NCI-H82 treated with DMSO at 0.1 percent for 48 hours (cell line): Measurements from ENCODE around the gene SPZ1.
"Not testable (repeated sequence)": the region's sequence is repeated elsewhere in the genome, so short reads cannot be mapped to it uniquely, and the experiment has no call there.

ENCODE experiments used
- DNase-seq: peaks from one replicate; lab custom pipeline; 2025; ENCODE audit not compliant: unreplicated experiment; lab: John Stamatoyannopoulos, UW

The SPZ1 gene

GRCh38 chr5:80319702-80320101, at the start of gene SPZ1:
SPZ1 (plus strand) TSS chr5:80320002; CDS start chr5:80320216, 214 bp downstream.
- DNase-seq: no peak

GRCh38 chr5:80270543-80270942, 49.3 kb upstream of the SPZ1 start:
- not testable (repeated sequence) for DNase-seq

GRCh38 chr5:80275347-80275746, 44.5 kb upstream of the SPZ1 start:
- no peak for DNase-seq

- no peak for DNase-seq
These were observed 43.6 kb upstream of the SPZ1 start for GRCh38 chr5:80276186-80276585.

- no peak for DNase-seq
These were observed 42.6 kb upstream of the SPZ1 start for GRCh38 chr5:80277191-80277590.

GRCh38 chr5:80282054-80282453, 37.7 kb upstream of the SPZ1 start:
- DNase-seq: no peak

GRCh38 chr5:80283360-80283759, 36.4 kb upstream of the SPZ1 start:
- no peak for DNase-seq

- DNase-seq: no peak
These were observed 35.1 kb upstream of the SPZ1 start for GRCh38 chr5:80284720-80285119.

GRCh38 chr5:80288177-80288576, 31.6 kb upstream of the SPZ1 start:
- DNase-seq: no peak

GRCh38 chr5:80289320-80289719, 30.5 kb upstream of the SPZ1 start:
- DNase-seq: no peak

- DNase-seq: no peak
These were observed 28.0 kb upstream of the SPZ1 start for GRCh38 chr5:80291761-80292160.

- no peak for DNase-seq
These were observed 23.7 kb upstream of the SPZ1 start for GRCh38 chr5:80296121-80296520.

GRCh38 chr5:80299601-80300000, 20.2 kb upstream of the SPZ1 start:
- no peak for DNase-seq

GRCh38 chr5:80300125-80300524, 19.7 kb upstream of the SPZ1 start:
- DNase-seq: no peak

GRCh38 chr5:80300796-80301195, 19.0 kb upstream of the SPZ1 start:
- not testable (repeated sequence) for DNase-seq

- DNase-seq: not testable (repeated sequence)
These were observed 18.5 kb upstream of the SPZ1 start for GRCh38 chr5:80301342-80301741.

- DNase-seq: no peak
These were observed 17.2 kb upstream of the SPZ1 start for GRCh38 chr5:80302636-80303035.

GRCh38 chr5:80308526-80308925, 11.3 kb upstream of the SPZ1 start:
- DNase-seq: no peak

GRCh38 chr5:80309871-80310665, 9.7 kb upstream of the SPZ1 start:
- no peak for DNase-seq

GRCh38 chr5:80315244-80315643, 4.6 kb upstream of the SPZ1 start:
- no peak for DNase-seq

GRCh38 chr5:80318212-80318611, 1.6 kb upstream of the SPZ1 start:
- no peak for DNase-seq

GRCh38 chr5:80324912-80325311, 5.1 kb downstream of the SPZ1 start:
- DNase-seq: no peak

- peak; percentile 4 for DNase-seq
These were observed 6.7 kb downstream of the SPZ1 start for GRCh38 chr5:80326468-80326867.
